ENCODE measurements around the gene GRM4.

GRM4 gene

GRCh38 chr6:33975661-33976436, 170.0 kb downstream of the GRM4 start:
- DNase-seq: no peak

GRCh38 chr6:33974471-33974870, 171.4 kb downstream of the GRM4 start:
- no peak for DNase-seq

DNA sequence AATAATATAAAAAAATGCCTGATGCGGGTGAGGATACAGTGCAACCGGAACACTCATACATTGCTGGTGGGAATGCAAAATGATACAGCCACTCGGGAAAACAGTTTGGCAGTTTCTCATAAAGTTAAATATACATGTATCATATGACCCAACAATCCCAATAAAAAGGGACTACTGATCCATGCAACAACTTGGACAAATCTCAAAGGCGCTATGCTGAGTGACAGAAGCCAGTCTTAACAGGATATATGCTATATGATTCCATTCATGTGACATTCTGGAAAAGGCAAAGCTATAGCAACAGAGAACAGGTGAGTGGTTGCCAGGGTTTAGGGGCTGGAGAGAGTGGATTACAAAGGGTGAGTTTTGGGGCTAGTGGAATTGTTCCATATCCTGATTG, 171.9 kb downstream of the GRM4 start:
- DNase-seq: no peak

DNA sequence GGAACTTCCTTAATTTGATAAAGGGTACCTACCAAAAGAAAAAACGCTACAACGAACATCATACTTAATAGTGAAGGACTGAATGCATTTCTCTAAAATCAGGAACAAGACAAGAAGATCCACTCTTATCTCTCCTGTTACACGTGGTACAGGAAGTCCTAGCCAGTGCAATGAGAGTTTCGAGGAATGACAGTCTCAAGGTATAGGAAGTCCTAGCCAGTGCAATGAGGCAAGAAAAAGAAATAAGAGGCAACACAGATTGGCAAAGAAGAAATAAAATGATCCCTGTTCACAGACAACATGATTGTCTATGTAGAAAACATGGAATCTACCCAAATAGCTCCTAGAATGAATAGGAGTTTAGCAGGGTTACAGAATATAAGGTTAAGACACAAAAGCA, 174.3 kb downstream of the GRM4 start:
- DNase-seq: no peak

All from NCI-H1930 (cell line).